ENCODE measurements around the gene ANGPTL3. TPM values are rescaled to one million over a fixed set of nuclear protein-coding genes. Genes with fewer than 3 reads are reported as not detected.

ANGPTL3 gene
- total and polyA plus RNA-seq, 10 of the 15 experiments (the other 5 are each of a cell fraction or from before 2014, with no cell fraction given): 0.05 to 0.15 (median 0.07) TPM; not detected in 7

DNA sequence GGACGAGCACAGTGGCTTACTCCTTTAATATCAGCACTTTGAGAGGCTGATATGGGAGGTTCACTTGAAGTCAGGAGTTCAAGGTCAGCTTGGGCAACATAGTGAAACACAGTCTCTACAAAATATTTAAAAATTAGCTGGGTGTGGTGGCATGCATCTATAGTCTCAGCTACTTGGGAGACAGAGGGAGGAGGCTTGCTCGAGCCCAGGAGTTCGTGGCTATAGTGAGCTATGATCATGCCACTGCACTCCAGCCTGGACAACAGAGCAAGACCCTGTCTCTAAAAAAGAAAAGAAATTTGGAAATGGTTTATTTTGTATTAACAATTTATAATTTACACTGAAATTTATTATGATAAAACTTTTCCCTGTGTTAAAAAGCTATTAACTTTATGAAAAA is 1.7 kb upstream of the ANGPTL3 start (continued):
- TF ChIP-seq SUPT20H (IDR thresholded peaks at IDR 0.05; ENCODE audit: borderline replicate concordance, control insufficient read depth, low read depth, low read length) (no peak), ZNF622 (IDR thresholded peaks at IDR 0.05) (no peak), NRF1 (conservative IDR thresholded peaks at IDR 0.05; ENCODE audit: low read depth, low read length) (no peak), NFYB (IDR thresholded peaks at IDR 0.05; ENCODE audit: insufficient read depth, low read depth, low read length) (no peak), KLF5 (IDR thresholded peaks at IDR 0.05; ENCODE audit: partially characterized antibody) (no peak), SMC3 (IDR thresholded peaks at IDR 0.05; ENCODE audit: borderline replicate concordance, low read length) (no peak), SMAD1 (IDR thresholded peaks at IDR 0.05; ENCODE audit: low read depth, partially characterized antibody) (no peak), SPI1 (IDR thresholded peaks at IDR 0.05; ENCODE audit: borderline replicate concordance, insufficient read depth, low read depth, low read length) (no peak), RB1 (IDR thresholded peaks at IDR 0.05; ENCODE audit: borderline replicate concordance) (no peak), TAF1 (IDR thresholded peaks at IDR 0.05; ENCODE audit: borderline replicate concordance, low read depth, low read length) (no peak), KDM1A (IDR thresholded peaks at IDR 0.05; ENCODE audit: borderline replicate concordance) (no peak)
- TF ChIP-seq, protein P1, sequence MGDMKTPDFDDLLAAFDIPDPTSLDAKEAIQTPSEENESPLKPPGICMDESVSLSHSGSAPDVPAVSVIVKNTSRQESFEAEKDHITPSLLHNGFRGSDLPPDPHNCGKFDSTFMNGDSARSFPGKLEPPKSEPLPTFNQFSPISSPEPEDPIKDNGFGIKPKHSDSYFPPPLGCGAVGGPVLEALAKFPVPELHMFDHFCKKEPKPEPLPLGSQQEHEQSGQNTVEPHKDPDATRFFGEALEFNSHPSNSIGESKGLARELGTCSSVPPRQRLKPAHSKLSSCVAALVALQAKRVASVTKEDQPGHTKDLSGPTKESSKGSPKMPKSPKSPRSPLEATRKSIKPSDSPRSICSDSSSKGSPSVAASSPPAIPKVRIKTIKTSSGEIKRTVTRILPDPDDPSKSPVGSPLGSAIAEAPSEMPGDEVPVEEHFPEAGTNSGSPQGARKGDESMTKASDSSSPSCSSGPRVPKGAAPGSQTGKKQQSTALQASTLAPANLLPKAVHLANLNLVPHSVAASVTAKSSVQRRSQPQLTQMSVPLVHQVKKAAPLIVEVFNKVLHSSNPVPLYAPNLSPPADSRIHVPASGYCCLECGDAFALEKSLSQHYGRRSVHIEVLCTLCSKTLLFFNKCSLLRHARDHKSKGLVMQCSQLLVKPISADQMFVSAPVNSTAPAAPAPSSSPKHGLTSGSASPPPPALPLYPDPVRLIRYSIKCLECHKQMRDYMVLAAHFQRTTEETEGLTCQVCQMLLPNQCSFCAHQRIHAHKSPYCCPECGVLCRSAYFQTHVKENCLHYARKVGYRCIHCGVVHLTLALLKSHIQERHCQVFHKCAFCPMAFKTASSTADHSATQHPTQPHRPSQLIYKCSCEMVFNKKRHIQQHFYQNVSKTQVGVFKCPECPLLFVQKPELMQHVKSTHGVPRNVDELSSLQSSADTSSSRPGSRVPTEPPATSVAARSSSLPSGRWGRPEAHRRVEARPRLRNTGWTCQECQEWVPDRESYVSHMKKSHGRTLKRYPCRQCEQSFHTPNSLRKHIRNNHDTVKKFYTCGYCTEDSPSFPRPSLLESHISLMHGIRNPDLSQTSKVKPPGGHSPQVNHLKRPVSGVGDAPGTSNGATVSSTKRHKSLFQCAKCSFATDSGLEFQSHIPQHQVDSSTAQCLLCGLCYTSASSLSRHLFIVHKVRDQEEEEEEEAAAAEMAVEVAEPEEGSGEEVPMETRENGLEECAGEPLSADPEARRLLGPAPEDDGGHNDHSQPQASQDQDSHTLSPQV (IDR thresholded peaks at IDR 0.05): no peak
- TF ChIP-seq, protein P2, sequence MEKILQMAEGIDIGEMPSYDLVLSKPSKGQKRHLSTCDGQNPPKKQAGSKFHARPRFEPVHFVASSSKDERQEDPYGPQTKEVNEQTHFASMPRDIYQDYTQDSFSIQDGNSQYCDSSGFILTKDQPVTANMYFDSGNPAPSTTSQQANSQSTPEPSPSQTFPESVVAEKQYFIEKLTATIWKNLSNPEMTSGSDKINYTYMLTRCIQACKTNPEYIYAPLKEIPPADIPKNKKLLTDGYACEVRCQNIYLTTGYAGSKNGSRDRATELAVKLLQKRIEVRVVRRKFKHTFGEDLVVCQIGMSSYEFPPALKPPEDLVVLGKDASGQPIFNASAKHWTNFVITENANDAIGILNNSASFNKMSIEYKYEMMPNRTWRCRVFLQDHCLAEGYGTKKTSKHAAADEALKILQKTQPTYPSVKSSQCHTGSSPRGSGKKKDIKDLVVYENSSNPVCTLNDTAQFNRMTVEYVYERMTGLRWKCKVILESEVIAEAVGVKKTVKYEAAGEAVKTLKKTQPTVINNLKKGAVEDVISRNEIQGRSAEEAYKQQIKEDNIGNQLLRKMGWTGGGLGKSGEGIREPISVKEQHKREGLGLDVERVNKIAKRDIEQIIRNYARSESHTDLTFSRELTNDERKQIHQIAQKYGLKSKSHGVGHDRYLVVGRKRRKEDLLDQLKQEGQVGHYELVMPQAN (conservative IDR thresholded peaks at IDR 0.05): no peak
- TF ChIP-seq, protein P3, sequence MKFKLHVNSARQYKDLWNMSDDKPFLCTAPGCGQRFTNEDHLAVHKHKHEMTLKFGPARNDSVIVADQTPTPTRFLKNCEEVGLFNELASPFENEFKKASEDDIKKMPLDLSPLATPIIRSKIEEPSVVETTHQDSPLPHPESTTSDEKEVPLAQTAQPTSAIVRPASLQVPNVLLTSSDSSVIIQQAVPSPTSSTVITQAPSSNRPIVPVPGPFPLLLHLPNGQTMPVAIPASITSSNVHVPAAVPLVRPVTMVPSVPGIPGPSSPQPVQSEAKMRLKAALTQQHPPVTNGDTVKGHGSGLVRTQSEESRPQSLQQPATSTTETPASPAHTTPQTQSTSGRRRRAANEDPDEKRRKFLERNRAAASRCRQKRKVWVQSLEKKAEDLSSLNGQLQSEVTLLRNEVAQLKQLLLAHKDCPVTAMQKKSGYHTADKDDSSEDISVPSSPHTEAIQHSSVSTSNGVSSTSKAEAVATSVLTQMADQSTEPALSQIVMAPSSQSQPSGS (IDR thresholded peaks at IDR 0.05; ENCODE audit: low read length): no peak

All from GM12878 (cell line).